Cortex of kidney (tissue), 1 donor: ENCODE measurements around the gene OPHN1.
A peak's percentile ranks its signal among the peaks of the same experiment; 100 is the strongest.

Source experiments
- DNase-seq: peaks from one replicate; lab custom pipeline; 2025; lab: John Stamatoyannopoulos, UW

Gene OPHN1, protein sequence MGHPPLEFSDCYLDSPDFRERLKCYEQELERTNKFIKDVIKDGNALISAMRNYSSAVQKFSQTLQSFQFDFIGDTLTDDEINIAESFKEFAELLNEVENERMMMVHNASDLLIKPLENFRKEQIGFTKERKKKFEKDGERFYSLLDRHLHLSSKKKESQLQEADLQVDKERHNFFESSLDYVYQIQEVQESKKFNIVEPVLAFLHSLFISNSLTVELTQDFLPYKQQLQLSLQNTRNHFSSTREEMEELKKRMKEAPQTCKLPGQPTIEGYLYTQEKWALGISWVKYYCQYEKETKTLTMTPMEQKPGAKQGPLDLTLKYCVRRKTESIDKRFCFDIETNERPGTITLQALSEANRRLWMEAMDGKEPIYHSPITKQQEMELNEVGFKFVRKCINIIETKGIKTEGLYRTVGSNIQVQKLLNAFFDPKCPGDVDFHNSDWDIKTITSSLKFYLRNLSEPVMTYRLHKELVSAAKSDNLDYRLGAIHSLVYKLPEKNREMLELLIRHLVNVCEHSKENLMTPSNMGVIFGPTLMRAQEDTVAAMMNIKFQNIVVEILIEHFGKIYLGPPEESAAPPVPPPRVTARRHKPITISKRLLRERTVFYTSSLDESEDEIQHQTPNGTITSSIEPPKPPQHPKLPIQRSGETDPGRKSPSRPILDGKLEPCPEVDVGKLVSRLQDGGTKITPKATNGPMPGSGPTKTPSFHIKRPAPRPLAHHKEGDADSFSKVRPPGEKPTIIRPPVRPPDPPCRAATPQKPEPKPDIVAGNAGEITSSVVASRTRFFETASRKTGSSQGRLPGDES

DNA sequence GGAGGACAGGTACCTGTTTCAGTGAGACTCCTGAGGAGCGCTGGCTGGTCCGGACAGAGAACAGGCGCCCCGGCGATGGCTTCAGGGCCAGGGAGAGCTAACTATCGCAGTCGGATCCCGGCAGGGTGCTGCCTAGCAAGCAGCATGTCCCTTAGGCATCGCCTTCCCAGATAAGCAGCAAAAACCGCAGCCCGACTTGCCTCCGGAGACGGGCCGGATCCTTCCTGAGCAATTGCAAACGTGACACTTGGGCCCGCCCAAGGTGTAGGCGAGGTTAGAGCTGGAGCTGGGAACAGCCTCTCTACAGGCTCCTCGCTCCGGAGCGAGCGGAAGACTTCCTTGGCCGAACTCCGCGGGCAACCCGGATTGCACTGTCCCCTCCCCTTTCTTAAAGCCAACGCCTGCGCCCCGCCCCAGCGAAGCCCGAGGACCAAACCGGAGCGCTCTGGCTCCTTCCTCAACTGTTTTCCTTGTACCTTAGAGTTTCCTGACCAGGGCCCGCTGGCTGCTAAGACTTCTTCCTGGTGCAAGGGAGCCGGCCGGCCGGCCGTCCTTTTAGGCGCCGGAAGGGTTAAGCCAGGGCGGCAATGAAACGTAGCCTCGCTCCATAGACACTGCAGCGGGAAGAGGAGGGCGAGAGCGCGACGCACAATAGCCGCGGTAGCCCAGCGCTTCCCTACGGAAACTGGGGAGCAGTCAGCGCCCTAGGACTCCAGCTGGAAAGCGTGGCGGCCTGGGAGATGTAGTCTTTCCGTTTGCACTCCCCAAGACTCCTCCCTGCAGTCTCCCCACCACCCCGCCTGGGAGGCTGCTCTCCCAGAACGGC lies at the start of gene OPHN1:
Gene OPHN1, minus strand, starts transcription at position 341 of the 826 bp plus-strand sequence. CDS start 475 bp downstream, outside the sequence.
- DNase-seq = peak; percentile 9

- DNase-seq = no peak
Measured at GRCh38 chrX:68480969-68481368, 47.7 kb upstream of the OPHN1 start.

DNA sequence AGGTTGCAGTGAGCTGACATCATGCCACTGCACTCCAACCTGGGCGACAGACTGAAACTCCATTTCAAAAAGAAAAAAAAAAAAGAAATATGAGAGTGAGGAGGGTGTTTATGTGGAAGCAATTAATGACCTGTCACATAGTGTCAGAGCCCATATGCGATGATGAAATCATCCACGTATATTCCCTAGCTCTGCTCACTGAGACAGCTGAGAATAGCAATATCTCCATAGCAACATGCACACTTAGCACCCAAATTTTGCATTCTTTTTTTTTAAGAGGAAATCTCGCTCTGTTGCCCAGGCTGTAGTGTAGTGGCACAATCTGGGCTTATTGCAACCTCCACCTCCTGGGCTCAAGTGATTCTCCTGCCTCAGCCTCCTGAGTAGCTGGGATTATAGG lies 31.5 kb upstream of the OPHN1 start:
- no peak for DNase-seq

GRCh38 chrX:68463880-68464279 lies 30.6 kb upstream of the OPHN1 start:
- no peak for DNase-seq

DNA sequence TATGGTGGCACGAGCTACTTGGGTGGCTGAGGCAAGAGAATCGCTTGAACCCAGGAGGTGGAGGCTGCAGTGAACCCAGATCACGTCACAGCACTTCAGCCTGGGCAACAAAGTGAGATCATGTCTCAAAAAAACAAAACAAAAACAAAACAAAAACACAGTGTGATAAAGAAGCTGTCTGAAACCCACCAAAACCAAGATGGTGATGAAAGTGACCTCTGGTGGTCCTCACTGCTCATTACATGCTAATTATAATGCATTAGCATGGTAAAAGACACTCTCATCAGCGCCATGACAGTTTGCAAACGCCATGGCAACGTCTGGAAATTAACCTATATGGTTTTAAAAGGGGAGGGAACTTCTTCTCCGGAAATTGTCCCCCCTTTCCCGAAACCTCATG lies 29.4 kb upstream of the OPHN1 start:
- no peak for DNase-seq

DNA sequence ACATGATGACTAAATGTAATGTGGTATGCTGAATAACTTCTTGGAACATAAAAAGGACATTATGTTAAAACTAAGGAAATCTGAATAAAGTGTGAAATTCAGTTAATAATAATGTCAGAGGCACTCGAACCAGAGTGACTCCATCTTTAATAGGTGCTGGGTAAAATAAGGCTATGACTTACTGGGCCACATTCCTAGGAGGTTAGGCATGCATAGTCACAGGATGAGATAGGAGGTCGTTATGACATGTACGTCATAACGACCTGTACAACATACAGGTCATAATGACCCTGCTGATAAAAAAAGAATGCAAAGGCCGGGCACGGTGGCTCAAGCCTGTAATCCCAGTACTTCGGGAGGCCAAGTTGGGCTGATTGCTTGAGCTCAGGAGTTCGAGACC lies 28.9 kb upstream of the OPHN1 start:
- no peak for DNase-seq

GRCh38 chrX:68461576-68461975 lies 28.3 kb upstream of the OPHN1 start:
- no peak for DNase-seq

DNA sequence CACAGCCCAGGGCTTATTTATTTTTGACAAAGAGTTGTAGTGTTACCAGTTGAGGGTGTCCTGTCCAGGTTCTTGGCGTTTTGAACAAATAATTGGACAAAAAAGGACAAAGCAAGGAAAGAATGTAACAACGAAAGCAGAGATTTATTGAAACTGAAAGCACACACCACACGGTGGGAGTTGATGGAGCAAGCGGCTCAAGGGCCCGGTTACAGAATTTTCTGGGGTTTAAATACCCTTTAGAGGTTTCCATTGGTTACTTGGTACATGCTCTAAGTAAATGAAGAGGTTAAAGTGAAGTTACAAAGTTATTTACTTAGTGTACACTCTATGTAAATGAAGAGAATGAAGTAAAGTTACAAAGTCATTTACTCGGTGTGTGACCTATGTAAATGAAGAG lies 27.8 kb upstream of the OPHN1 start:
- no peak for DNase-seq

GRCh38 chrX:68455151-68455510 lies 21.8 kb upstream of the OPHN1 start:
- no peak for DNase-seq

DNA sequence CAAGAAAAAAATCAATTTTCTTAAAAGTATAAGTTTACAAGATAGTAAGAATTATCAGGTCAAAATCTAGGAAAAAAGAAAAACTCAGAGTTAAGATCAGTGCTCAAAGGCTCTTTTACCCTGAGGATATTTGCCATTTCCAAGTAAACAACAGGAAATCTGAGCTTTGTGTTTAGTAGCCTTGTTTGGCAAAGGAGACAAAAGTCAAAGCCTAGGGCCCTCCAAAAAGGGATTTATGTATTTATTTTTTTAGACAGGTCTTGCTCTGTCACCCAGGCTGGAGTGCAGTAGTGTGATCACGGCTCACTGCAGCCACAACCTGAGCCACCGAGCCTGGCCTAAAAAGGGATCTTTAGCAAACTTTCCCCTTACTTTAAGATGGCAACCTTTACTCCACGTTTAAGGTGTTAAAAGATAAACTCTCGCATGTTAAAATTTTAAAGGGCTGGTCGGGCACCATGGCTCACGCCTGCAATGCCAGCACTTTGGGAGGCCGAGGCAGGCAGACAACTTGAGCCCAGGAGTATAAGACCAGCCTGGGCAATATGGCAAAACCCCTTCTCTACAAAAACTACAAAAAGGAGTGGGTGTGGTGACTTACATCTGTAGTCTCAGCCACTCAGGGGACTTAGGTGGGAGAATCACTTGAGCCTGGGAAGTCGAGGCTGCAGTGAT lies 21.3 kb upstream of the OPHN1 start:
- no peak for DNase-seq

GRCh38 chrX:68451720-68452119 lies 18.4 kb upstream of the OPHN1 start:
- DNase-seq = no peak

- DNase-seq = no peak
Measured at GRCh38 chrX:68443155-68443868, 10.0 kb upstream of the OPHN1 start.

GRCh38 chrX:68440940-68441339 lies 7.6 kb upstream of the OPHN1 start:
- no peak for DNase-seq

- DNase-seq = no peak
Measured at GRCh38 chrX:68440442-68440841, 7.1 kb upstream of the OPHN1 start.

DNA sequence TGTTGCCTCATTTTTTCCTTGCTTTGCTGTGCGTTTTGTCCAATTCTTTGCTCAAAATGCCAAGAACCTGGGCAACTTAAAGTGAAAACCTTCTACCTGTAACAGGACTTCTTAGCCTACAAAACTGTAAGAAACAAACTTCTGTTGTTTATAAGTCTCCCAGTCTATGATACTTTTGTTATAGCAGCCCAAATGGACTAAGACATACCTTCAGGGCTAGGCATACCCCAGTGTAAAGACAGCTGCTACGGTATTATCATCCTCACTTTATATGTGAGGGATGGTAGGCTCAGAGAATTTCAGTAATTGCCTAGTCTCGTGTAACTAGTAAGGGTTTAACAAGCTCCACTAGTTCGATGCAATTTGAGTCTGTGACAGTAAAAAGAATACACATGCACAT lies 6.0 kb upstream of the OPHN1 start:
- no peak for DNase-seq

- no peak for DNase-seq
Measured at GRCh38 chrX:68438575-68438974, 5.3 kb upstream of the OPHN1 start.

GRCh38 chrX:68433981-68434299 lies 645 bp upstream of the OPHN1 start:
- no peak for DNase-seq

- no peak for DNase-seq
Measured at GRCh38 chrX:68432648-68433047, 647 bp downstream of the OPHN1 start.

- no peak for DNase-seq
Measured at GRCh38 chrX:68431836-68432235, 1.5 kb downstream of the OPHN1 start.

- DNase-seq = no peak
Measured at GRCh38 chrX:68429216-68429615, 4.1 kb downstream of the OPHN1 start.

DNA sequence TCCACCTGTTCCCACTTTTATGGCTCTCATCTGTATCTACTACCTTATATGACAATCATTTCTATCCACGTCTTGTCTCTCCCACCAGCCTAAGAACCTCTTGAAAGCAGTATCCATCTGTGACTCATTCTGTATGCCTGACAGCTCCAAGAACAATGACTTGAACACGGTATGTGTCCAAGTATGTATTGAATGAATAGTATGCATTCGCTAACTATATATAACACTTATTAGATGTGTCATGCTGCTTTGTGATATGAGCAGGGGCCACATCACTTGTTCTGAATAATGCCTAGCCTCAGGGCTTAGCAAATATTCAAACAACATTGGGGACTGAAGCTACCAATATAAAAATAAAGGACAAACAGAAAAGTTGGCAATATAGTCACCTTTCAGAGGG lies 4.9 kb downstream of the OPHN1 start:
- DNase-seq = no peak
